GM12891 (cell line): ENCODE measurements around the gene ENOX1.

Experiments used
- PAX5 ChIP-seq: IDR thresholded peaks from 2 replicates; pipeline ENCODE4 v1.6.1; 2011; ENCODE audit warnings: low read length, moderate library complexity, mild to moderate bottlenecking; ENCODE audit not compliant: insufficient read depth, severe bottlenecking
- POLR2A ChIP-seq: IDR thresholded peaks from 2 replicates; pipeline ENCODE4 v1.6.1; 2011; ENCODE audit warnings: low read depth, low read length, control low read depth
- POLR2AphosphoS5 ChIP-seq: IDR thresholded peaks from 2 replicates; pipeline ENCODE4 v1.6.1; 2011; ENCODE audit warnings: low read depth, low read length, control low read depth
- TAF1 ChIP-seq: IDR thresholded peaks from 2 replicates; pipeline ENCODE4 v1.6.1; 2011; ENCODE audit warnings: low read depth, low read length, control low read depth

GRCh38 chr13:43387880-43388279 lies 398.9 kb downstream of the ENOX1 start:
- TF ChIP-seq PAX5, result no peak
- TF ChIP-seq POLR2A, result no peak
- no peak for TF ChIP-seq TAF1
- TF ChIP-seq POLR2AphosphoS5, result no peak
